Astrocyte (in vitro differentiated cells and primary cell): Measurements from ENCODE around the gene TRABD2A. TPM values are rescaled to one million over a fixed set of nuclear protein-coding genes. Genes with fewer than 3 reads are reported as not detected.

ENCODE experiments used
- DNase-seq: peaks from one replicate; pipeline ENCODE4 v3.0.0-alpha.2; 2010; ENCODE audit warnings: low read depth
- FAIRE-seq: peaks from 2 replicates; lab custom pipeline; 2011; peaks lifted over from hg19 to GRCh38; lab: Jason Lieb, UNC
- H2AFZ ChIP-seq: 2 replicates; pipeline ENCODE4 v1.6.0; 2012; ENCODE audit warnings: low read depth, low read length, inconsistent platforms
- H3K27ac ChIP-seq: 2 replicates; pipeline ENCODE4 v1.5.1; 2011; ENCODE audit warnings: low read depth, low read length, inconsistent platforms
- H3K27me3 ChIP-seq: 2 replicates; pipeline ENCODE4 v1.6.0; 2011; ENCODE audit warnings: low read length, inconsistent platforms; ENCODE audit not compliant: insufficient read depth
- H3K36me3 ChIP-seq: 2 replicates; pipeline ENCODE4 v1.5.1; 2011; ENCODE audit warnings: low read length, inconsistent platforms; ENCODE audit not compliant: insufficient read depth
- H3K4me1 ChIP-seq: 2 replicates; pipeline ENCODE4 v1.5.1; 2011; ENCODE audit warnings: low read length, inconsistent platforms; ENCODE audit not compliant: insufficient read depth
- H3K4me2 ChIP-seq: 2 replicates; pipeline ENCODE4 v1.6.0; 2012; ENCODE audit warnings: low read length, inconsistent platforms
- H3K4me3 ChIP-seq: 2 replicates; pipeline ENCODE4 v1.5.1; 2011; ENCODE audit warnings: low read depth, mild to moderate bottlenecking, low read length, inconsistent platforms; ENCODE audit not compliant: insufficient read depth
- H3K79me2 ChIP-seq: 2 replicates; pipeline ENCODE4 v1.6.0; 2012; ENCODE audit warnings: mild to moderate bottlenecking, low read length, inconsistent platforms; ENCODE audit not compliant: insufficient read depth
- H3K9ac ChIP-seq: 2 replicates; pipeline ENCODE4 v1.6.0; 2012; ENCODE audit warnings: mild to moderate bottlenecking, low read length, inconsistent platforms
- H3K9me3 ChIP-seq: 2 replicates; pipeline ENCODE4 v1.5.1; 2012; ENCODE audit warnings: low read depth, mild to moderate bottlenecking, low read length, inconsistent platforms; ENCODE audit not compliant: insufficient read depth
- H4K20me1 ChIP-seq: 2 replicates; pipeline ENCODE4 v1.6.0; 2012; ENCODE audit warnings: low read length, inconsistent platforms; ENCODE audit not compliant: insufficient read depth
- H3K27ac Mint-ChIP-seq: one replicate; pipeline ENCODE4 v1.8.0; 2021; ENCODE audit warnings: mild to moderate bottlenecking, mixed read lengths; ENCODE audit not compliant: unreplicated experiment
- H3K27me3 Mint-ChIP-seq: one replicate; pipeline ENCODE4 v1.8.0; 2021; ENCODE audit warnings: low read depth, mixed read lengths; ENCODE audit not compliant: unreplicated experiment
- H3K36me3 Mint-ChIP-seq: one replicate; pipeline ENCODE4 v1.8.0; 2021; ENCODE audit warnings: low read depth, mixed read lengths; ENCODE audit not compliant: unreplicated experiment
- H3K4me1 Mint-ChIP-seq: one replicate; pipeline ENCODE4 v1.8.0; 2021; ENCODE audit warnings: low read depth, mixed read lengths; ENCODE audit not compliant: unreplicated experiment
- H3K4me3 Mint-ChIP-seq: one replicate; pipeline ENCODE4 v1.8.0; 2021; ENCODE audit warnings: mild to moderate bottlenecking, moderate library complexity, mixed read lengths; ENCODE audit not compliant: unreplicated experiment
- H3K9me3 Mint-ChIP-seq: one replicate; pipeline ENCODE4 v1.8.0; 2021; ENCODE audit warnings: mild to moderate bottlenecking, mixed read lengths; ENCODE audit not compliant: unreplicated experiment
- EZH2 ChIP-seq: IDR thresholded peaks from 2 replicates; pipeline ENCODE4 v1.6.1; 2012; ENCODE audit warnings: mild to moderate bottlenecking, low read length, inconsistent platforms; ENCODE audit not compliant: insufficient read depth
- total RNA-seq: library from RNA; stranded (reverse); gene quantifications from 2 replicates; pipeline ENCODE4 v1.2.1, GENCODE V29; 2021
- TF ChIP-seq, protein P1 (sequence below): IDR thresholded peaks from 2 replicates; pipeline ENCODE4 v1.5.1; 2011; ENCODE audit warnings: low read depth, mild to moderate bottlenecking, inconsistent platforms, low read length, moderate library complexity; ENCODE audit not compliant: insufficient read depth

The TRABD2A gene
- total RNA-seq, 1 donor from 2014 or later = 2.6 TPM

DNA sequence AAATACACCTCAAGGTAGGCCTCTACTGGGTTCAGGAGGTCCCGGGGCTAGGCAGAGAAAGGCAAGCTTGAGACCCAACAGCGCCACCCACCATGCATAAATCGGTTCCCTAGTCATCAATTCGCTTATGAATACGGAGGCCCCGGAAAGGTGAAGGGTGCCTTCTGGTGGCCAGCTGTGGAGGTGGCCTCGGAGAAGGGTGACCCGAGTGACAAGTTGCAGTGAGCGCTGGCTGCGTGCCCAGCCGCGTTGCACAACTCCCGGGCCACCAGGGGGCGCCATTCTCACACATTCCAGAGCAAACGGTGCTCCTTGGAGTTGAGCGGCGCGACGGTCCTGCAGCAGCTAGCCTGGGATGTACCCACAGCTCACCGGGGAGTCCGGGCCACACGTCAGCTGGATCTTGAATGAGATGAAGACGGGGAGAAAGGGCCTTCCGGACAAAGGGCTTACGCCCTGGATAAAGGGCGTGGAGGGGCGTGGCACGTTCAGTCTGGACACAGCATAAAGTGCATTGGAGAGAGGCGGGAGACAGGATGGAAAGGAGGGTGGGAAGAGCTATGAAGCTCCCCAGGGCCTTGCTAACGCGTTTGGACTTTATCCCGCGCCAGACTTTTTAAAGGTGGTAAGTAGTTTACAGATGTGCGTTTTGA, 45.0 kb upstream of the TRABD2A start:
- H3K4me1 Mint-ChIP-seq = peaks cover 12% of the 10 kb centered on the region
- Histone ChIP-seq H3K79me2 (no peaks in the 10 kb centered on the region), H3K9ac (peak overlapping the region; percentile 51), H3K27me3 (no peaks in the 10 kb centered on the region), H3K4me3 (peak overlapping the region; percentile 45), H3K4me1 (peaks cover 10% of the 10 kb centered on the region), H3K27ac (no peak overlapping the region), H3K9me3 (no peaks in the 10 kb centered on the region), H2AFZ (peak overlapping the region; percentile 79), H4K20me1 (no peaks in the 10 kb centered on the region), H3K4me2 (peak overlapping the region; percentile 82), H3K36me3 (no peaks in the 10 kb centered on the region)
- FAIRE-seq = no peak
- H3K4me3 Mint-ChIP-seq = peak overlapping the region; percentile 73
- TF ChIP-seq, protein P1, sequence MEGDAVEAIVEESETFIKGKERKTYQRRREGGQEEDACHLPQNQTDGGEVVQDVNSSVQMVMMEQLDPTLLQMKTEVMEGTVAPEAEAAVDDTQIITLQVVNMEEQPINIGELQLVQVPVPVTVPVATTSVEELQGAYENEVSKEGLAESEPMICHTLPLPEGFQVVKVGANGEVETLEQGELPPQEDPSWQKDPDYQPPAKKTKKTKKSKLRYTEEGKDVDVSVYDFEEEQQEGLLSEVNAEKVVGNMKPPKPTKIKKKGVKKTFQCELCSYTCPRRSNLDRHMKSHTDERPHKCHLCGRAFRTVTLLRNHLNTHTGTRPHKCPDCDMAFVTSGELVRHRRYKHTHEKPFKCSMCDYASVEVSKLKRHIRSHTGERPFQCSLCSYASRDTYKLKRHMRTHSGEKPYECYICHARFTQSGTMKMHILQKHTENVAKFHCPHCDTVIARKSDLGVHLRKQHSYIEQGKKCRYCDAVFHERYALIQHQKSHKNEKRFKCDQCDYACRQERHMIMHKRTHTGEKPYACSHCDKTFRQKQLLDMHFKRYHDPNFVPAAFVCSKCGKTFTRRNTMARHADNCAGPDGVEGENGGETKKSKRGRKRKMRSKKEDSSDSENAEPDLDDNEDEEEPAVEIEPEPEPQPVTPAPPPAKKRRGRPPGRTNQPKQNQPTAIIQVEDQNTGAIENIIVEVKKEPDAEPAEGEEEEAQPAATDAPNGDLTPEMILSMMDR = peak; percentile 81
- no peak for TF ChIP-seq EZH2
- peak; percentile 74 for DNase-seq
- H3K9me3 Mint-ChIP-seq = peaks cover 2% of the 10 kb centered on the region
- H3K27ac Mint-ChIP-seq = peak overlapping the region; percentile 49
- H3K27me3 Mint-ChIP-seq = no peaks in the 10 kb centered on the region
- H3K36me3 Mint-ChIP-seq = no peaks in the 10 kb centered on the region

DNA sequence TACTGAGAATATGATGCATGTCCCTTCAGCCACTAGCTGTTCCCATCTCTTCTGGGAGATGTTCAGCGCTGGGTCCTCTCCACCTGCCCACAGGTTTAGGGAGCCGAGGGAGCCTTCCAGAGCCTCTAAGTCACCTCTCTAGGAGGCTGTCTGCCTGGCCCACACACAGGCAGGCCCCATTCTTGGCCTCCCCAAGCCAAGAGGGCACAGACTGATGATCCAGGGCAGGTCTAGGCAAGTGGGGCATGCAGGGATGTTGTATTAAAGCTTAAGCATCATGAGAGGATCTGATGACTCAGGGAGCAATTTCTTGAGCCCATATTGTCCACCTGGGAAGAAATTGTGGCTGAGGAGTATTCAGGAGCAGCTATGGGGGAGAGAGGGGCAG, 44.4 kb upstream of the TRABD2A start:
- H3K4me3 Mint-ChIP-seq = no peak overlapping the region
- no peak for TF ChIP-seq EZH2
- TF ChIP-seq, protein P1 = no peak
- no peak overlapping the region for H3K27ac ChIP-seq

More for the DNA sequence above, 44.4 kb upstream of the TRABD2A start:
- Histone ChIP-seq H4K20me1 (no peaks in the 10 kb centered on the region), H3K4me3 (no peak overlapping the region), H3K4me2 (peak overlapping the region; percentile 82), H3K9ac (no peak overlapping the region), H3K79me2 (no peaks in the 10 kb centered on the region), H3K36me3 (no peaks in the 10 kb centered on the region), H2AFZ (peak overlapping the region; percentile 6), H3K9me3 (no peaks in the 10 kb centered on the region), H3K4me1 (peaks cover 13% of the 10 kb centered on the region), H3K27me3 (no peaks in the 10 kb centered on the region)
- FAIRE-seq (no peak), DNase-seq (no peak)
- H3K4me1 Mint-ChIP-seq = peaks cover 15% of the 10 kb centered on the region
- peaks cover 2% of the 10 kb centered on the region for H3K9me3 Mint-ChIP-seq
- no peaks in the 10 kb centered on the region for H3K27me3 Mint-ChIP-seq
- no peaks in the 10 kb centered on the region for H3K36me3 Mint-ChIP-seq
- H3K27ac Mint-ChIP-seq = no peak overlapping the region
